ENCODE measurements around the gene WDR33.

- TF ChIP-seq CTCF (IDR thresholded peaks at IDR 0.05; ENCODE audit: low read depth, low read length): no peak
- no peak for TF ChIP-seq EZH2phosphoT487 (IDR thresholded peaks at IDR 0.05; ENCODE audit: low read depth)
These were observed 130.2 kb downstream of the WDR33 start for GRCh38 chr2:127680706-127681287.

Measured in OCI-LY3 (cell line).